Right renal pelvis (tissue), 4 donors: ENCODE results near the gene ASXL1. TPM values are rescaled to one million over a fixed set of nuclear protein-coding genes. Genes with fewer than 3 reads are reported as not detected.

Experiments used
- DNase-seq, 4 donors: peaks; one replicate each; pipeline ENCODE4 v3.0.0-alpha.2; 2013; ENCODE audit warnings: low read depth in 4 of 4, low spot score in 3 of 4, missing footprints in 1 of 4
- polyA plus RNA-seq, 4 donors: library from polyadenylated mRNA; unstranded; fragments of 120-200 nt; gene quantifications; one replicate each; pipeline ENCODE4 v1.2.1, GENCODE V29; 2013; ENCODE audit not compliant: insufficient read length in 4 of 4

ASXL1 gene
- polyA plus RNA-seq, 4 donors, result 56.0 to 67.9 (median 64.0) TPM

DNA sequence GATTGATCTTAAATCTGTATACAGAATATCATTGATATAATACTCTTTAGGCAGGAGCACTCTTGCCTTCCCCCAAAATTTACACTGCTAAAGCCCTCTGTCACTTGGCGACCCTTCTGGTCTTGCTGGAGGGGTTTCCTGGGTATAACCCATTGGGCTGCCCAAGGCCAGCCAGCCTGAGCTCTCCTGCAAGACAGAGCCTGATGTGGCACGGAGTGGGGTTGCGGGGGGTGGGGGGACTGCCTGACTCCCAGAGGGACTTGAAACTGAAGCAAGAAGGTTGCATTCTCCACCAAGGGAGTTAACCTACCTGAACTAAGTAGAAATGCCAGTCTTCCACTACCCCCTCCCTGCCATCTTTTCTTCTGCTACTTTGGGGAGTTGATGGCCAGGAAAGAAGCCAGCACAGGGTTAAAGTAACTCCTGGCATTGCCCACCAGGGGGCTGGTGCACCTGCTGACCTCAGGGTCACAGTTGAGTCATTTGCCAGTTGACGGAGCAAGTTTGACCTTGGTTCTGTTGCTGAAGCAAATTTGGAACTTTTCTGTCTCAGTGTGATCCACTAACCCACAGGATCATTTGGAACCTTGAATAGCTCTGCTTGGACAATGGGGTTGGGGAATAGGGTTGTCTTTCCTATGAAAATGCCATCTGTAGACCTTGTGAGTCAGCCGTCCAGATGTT, 79.4 kb downstream of the ASXL1 start:
- DNase-seq, result no peak

- no peak for DNase-seq
These were observed 80.3 kb downstream of the ASXL1 start for GRCh38 chr20:32438331-32438858.

DNA sequence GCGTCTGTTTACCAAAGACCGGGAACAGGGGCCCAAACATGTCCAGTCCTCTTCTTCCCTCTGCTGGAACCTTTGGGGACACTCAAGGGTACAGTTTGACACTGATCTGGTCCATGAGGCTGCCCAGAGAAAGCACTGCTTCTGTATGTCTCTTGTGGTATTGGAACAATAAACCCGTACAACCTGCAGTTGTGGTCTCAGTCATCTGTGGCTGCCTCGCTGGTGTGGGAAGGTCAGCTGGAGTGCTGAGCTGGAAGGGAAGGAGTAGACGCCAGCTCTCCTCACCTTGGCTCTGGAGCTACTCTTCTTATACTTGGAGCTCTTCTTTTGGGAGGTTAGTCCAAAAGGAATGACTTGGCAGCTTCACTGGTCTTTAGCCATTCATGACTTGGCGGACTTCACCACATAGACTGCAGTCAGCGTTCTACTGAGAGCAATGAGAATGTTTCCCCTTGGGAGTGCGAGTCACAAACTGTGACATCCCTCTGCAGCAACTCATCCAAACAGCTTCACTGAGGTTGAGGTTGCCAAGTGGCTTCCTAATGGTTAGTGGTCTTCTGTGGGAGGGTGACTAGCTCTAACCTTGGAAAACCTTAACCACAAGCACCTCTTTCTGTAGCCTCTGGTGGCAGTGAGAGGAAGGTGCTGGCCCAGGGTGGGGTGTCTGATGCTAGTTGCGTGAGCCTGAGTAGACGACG, 81.2 kb downstream of the ASXL1 start:
- no peak for DNase-seq

DNA sequence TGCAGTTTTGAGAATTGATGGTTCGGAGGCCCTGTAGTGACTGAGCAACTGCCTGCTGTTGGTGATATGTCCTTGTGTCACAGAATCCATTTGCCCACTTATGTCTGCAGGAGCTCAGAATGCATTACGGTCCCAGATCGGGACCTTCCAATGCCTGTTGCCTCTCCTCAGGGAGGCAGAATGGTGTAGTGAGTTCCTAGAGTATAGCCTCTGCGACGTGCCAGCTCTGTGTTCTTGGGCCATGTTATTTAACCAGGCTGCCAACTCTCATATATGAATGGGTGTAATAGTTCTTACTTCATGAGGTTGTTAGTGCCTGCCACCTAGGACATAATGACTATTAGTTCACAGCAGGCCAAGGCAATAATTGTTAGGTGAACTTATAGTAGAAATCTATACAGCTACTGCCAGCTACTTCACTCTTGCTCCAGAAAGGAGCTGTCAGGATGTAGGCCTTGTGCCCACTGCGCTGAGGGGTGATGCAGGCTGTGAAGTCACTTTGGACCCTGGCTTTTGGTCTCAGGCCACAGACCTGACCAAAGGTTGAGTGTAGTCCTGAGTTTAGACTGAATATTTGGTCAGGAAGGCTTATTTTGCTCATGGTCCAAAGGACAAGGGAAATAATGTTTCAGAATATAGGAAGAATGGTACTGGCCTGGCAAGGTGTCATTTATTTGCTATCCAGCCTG, 82.1 kb downstream of the ASXL1 start:
- no peak for DNase-seq

GRCh38 chr20:32440758-32441078, 82.6 kb downstream of the ASXL1 start:
- no peak for DNase-seq

DNA sequence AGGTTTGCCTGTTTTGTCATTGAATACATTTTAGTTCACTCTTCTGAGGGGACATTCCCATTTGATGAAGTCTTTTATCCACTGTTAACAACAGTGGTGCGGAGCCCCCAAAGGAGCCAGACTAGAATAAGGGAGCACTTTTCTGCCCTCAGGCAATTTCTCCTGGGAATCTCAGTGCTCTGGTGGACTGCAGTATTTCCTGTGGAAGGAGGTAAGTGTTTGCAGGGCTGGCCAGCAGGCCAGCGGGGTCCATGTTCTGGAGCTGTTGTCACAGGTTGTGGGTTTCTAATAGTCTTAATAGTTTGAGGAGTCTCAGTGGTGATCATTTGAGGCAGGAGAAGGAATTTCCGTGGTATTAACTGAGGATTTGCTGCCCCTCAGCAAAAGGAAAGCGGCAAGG, 83.5 kb downstream of the ASXL1 start:
- DNase-seq, result no peak

DNA sequence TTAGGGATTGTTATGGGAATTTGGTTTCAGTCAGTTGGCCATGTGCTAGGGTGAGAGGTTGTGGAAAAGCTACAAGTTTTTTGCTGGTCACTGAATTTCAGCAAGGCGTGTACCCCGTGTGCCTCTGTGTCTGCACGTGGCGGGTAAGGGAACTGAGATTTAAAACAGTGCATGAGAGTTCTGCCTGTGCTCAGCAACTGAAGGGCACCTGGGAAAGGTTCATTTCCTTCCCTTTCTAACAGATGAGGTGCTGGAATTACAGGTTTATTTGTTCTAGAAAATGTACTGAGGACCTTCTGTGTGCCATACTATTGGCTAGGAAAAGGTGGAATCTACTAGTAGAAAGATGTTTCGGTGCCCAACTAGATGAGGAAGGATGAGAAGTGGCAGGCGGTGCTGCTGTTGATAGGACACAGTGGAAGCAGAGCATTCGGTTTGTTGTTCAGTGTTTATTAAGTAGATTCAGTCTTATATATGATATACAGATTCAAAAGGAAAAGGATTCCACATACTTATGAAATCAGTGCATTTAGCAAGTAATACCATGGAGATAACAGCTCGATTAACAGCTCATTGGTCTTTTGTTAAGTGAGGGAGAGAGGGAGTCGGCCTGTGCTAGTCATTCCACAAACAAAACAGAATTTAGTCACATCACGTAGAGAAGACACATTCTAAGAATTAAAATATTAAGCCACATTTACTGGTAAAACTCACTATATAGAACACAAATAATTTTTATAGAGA, 84.7 kb downstream of the ASXL1 start:
- no peak for DNase-seq

- DNase-seq, result no peak
These were observed 85.3 kb downstream of the ASXL1 start for GRCh38 chr20:32443386-32443974.

DNA sequence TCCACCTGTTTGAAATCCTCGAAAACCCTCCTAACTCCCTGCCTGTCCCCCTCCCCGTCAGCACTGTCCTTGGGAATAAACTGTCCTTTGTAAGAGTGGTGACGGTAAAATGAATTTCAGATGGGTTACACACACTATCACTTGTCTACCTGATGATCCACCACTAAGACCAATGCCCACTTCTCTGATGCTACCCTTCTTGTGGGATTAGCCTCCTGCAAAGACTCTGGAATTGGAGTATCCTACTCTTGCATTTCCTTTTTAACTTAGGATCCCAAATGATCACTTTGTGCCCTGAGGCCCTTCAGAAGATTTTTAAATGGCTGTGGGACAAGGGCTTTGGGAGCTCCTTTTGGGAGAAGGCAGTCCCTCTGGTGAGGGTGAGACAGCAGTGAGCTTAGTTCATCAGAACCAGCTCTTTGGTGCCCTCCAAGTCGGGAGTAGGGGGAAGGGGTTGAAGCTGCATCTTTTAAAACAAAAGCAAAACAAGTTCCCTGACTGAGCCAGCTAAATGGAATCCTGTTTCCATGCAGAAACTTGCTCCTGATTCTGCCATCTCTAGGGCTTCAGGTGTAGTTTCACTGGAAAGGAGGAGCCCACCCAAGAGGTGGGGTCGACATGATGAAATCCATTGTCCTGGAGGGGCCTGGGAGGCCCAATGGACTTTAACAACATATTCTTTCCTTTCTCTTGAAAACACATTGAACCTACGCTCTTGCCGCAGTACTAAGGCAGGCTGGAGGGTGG, 86.5 kb downstream of the ASXL1 start:
- DNase-seq, result no peak

DNA sequence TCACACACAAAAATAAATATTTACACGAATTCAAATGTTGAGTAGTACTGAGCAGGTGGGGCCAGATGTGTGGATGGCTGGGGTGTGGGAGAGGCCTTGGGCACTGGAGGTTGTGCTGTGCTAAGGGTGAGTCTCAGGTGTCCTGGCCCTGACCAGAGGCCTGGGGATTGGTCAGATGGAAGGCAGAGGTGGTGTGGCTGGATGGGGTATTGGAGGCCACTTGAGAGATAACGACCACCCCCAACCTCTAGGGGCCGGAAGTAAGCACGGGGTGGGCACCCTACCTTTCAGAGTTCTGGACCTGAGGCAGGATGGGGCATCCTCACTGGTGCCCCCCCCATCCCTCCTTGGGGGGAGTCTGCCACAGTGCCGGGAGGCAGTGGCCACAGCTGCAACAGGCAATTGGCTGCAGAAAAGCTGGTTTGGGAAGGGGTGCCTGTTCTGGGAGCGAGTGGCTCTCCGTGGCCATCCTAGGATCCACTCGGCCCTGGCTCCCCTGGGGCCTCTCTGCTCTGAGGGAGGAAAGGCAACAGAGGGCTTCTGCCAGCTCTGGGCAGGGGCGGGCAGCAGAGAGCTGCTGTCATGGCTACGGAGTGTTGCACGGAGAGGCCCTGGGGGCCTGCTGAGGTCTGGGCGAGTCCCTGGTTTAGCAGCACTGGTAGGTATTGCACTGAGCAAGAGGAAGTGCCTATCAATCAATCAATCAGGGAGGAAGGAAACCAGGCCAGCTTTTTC, 87.6 kb downstream of the ASXL1 start:
- DNase-seq, result no peak

- DNase-seq, result no peak
These were observed 88.4 kb downstream of the ASXL1 start for GRCh38 chr20:32446301-32447100.

- no peak for DNase-seq
These were observed 89.3 kb downstream of the ASXL1 start for GRCh38 chr20:32447136-32448027.

- DNase-seq, result no peak
These were observed 90.3 kb downstream of the ASXL1 start for GRCh38 chr20:32448306-32449056.

- DNase-seq, result no peak
These were observed 91.1 kb downstream of the ASXL1 start for GRCh38 chr20:32449057-32449889.

DNA sequence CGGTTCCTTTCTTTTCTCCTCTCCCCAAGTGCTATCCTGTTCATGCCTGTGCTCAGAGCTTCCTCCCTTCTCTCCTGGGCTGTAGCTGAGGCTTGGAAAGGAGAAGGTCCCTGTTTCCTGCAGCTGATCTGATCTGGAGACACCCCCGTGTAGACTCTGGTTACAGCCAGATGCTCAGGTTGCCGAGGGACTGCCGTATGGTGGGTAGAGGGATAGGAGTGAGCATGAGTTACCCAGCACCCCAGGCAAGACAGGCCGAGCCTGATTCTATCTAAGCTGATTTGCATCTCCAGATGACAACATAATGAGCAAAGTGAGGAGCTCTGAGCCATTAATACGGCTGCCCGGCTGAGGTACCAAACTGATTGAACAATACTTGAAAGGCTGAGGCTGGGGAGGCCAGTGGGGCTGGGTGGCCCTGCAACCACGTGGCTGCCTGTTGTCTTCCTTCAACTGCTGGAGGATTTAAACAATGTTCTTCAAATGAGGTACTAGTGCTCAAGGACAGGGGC, 91.8 kb downstream of the ASXL1 start:
- DNase-seq, result no peak
